ENCODE results near the gene OR2AT4.

The OR2AT4 gene

DNA sequence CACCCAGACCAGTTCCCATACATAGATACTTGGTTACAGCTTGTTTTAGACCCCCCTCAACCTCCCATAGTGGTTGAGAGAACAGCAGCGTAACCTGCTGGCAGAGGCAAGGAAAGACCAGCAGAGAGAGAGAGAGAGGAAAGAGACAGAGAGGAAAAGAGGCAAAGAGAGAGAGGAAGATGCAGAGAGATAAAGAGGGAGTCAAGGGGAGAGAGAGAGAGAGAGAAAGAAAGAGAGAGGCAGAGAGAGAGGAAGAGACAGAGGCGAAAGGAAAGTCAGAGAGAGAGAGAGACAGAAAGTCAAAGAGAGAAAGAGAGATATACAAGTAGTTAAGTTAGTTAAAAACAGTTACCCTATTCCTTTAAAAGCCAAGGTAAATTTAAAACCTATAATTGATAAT is 55.4 kb downstream of the OR2AT4 start:
- Histone ChIP-seq H3K4me2 (ENCODE audit: low read depth, low read length, poor library complexity, severe bottlenecking) (no peak overlapping the region), H3K4me3 (ENCODE audit: low read length, poor library complexity, severe bottlenecking) (no peak overlapping the region), H3K79me2 (ENCODE audit: insufficient read depth, low read length) (no peaks in the 10 kb centered on the region), H3F3A (ENCODE audit: low read depth) (no peaks in the 10 kb centered on the region), H2AFZ (ENCODE audit: low read length) (no peak overlapping the region), H3K4me1 (ENCODE audit: insufficient read depth, low read length, poor library complexity, severe bottlenecking) (no peaks in the 10 kb centered on the region), H3K27me3 (ENCODE audit: insufficient read depth, low read length, poor library complexity, severe bottlenecking) (no peaks in the 10 kb centered on the region), H3K36me3 (ENCODE audit: insufficient read depth, low read length) (no peaks in the 10 kb centered on the region), H3K9me2 (replicated peaks; ENCODE audit: low read depth, low read length) (no peaks in the 10 kb centered on the region), H3K9me3 (ENCODE audit: insufficient read depth, low read depth, low read length) (no peaks in the 10 kb centered on the region), H3K9ac (ENCODE audit: low read depth, low read length, poor library complexity, severe bottlenecking) (no peak overlapping the region), H4K20me1 (ENCODE audit: insufficient read depth, low read length, poor library complexity, severe bottlenecking) (no peaks in the 10 kb centered on the region)
- no peak for TF ChIP-seq EZH2phosphoT487 (IDR thresholded peaks at IDR 0.05; ENCODE audit: borderline replicate concordance)
- TF ChIP-seq, protein P1, sequence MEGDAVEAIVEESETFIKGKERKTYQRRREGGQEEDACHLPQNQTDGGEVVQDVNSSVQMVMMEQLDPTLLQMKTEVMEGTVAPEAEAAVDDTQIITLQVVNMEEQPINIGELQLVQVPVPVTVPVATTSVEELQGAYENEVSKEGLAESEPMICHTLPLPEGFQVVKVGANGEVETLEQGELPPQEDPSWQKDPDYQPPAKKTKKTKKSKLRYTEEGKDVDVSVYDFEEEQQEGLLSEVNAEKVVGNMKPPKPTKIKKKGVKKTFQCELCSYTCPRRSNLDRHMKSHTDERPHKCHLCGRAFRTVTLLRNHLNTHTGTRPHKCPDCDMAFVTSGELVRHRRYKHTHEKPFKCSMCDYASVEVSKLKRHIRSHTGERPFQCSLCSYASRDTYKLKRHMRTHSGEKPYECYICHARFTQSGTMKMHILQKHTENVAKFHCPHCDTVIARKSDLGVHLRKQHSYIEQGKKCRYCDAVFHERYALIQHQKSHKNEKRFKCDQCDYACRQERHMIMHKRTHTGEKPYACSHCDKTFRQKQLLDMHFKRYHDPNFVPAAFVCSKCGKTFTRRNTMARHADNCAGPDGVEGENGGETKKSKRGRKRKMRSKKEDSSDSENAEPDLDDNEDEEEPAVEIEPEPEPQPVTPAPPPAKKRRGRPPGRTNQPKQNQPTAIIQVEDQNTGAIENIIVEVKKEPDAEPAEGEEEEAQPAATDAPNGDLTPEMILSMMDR (conservative IDR thresholded peaks at IDR 0.05; ENCODE audit: low read length): no peak

DNA sequence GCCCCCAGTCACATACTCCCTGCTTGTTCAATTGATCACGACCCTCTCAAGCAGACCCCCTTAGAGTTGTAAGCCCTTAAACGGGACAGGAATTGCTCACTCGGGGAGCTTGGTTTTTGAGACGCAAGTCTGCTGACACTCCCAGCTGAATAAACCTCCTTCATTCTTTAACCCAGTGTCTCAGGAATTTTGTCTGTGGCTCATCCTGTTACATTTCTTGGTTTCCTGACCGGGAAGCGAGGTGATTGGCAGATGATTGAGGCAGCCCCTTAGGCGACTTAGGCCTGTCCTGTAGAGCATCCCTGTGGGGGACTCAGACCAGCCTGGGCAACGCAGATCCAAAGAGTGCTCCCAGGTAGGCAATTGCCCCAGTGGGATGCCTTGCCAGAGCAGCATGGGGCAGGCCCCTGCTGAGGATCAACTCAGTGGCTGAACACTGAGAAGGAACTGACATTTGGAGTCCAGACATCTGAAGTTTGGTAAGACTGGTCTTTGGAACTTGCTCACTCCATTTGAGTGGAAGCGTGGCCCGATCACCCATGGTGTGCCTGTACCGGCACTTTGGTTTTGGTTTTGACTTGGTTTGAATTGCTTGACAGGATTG is 56.4 kb downstream of the OR2AT4 start:
- TF ChIP-seq, protein P1 (conservative IDR thresholded peaks at IDR 0.05; ENCODE audit: low read length): no peak
- no peak for TF ChIP-seq EZH2phosphoT487 (IDR thresholded peaks at IDR 0.05; ENCODE audit: borderline replicate concordance)
- Histone ChIP-seq H3K4me1 (ENCODE audit: insufficient read depth, low read length, poor library complexity, severe bottlenecking) (no peaks in the 10 kb centered on the region), H3K9ac (ENCODE audit: low read depth, low read length, poor library complexity, severe bottlenecking) (no peak overlapping the region)

DNA sequence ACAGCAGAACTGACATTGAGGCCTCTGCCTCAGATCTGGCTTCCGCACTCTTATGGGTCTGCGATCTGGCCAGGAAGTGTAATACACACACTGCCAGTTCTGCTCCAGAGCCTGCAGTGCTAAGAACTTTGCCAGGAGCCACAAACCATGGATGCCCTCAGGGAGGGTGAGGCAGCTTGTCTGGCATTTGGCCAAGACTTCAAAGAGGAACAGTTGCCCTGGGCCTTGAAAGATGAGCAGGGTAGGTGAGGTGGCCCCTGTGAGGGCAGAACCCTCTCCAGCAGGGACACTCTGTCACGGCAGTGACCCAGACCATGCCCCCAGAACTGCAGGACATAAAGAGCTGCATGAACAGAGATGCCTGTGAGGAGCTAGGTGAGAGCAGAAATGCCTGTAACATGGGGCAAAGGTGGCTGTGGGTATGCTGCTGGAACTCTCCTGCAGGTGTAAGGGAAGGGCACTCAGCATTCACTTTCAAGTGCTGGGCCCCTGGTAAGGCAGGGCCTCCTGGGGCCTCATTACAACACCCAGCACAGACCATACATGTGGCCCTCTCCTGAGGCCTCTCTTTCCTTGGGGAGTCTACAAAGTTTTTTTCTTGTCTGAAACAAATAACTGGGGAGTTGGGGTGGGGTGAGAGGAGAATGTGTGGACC is 60.6 kb downstream of the OR2AT4 start:
- Histone ChIP-seq H3K9me2 (replicated peaks; ENCODE audit: low read depth, low read length) (no peaks in the 10 kb centered on the region), H3K27me3 (ENCODE audit: insufficient read depth, low read length, poor library complexity, severe bottlenecking) (no peaks in the 10 kb centered on the region), H3F3A (ENCODE audit: low read depth) (no peaks in the 10 kb centered on the region), H3K9me3 (ENCODE audit: insufficient read depth, low read depth, low read length) (no peaks in the 10 kb centered on the region), H3K4me3 (ENCODE audit: low read length, poor library complexity, severe bottlenecking) (no peak overlapping the region), H3K4me2 (ENCODE audit: low read depth, low read length, poor library complexity, severe bottlenecking) (no peak overlapping the region), H3K36me3 (ENCODE audit: insufficient read depth, low read length) (no peaks in the 10 kb centered on the region), H2AFZ (ENCODE audit: low read length) (no peak overlapping the region), H3K79me2 (ENCODE audit: insufficient read depth, low read length) (no peaks in the 10 kb centered on the region), H3K4me1 (ENCODE audit: insufficient read depth, low read length, poor library complexity, severe bottlenecking) (no peaks in the 10 kb centered on the region), H4K20me1 (ENCODE audit: insufficient read depth, low read length, poor library complexity, severe bottlenecking) (no peaks in the 10 kb centered on the region), H3K9ac (ENCODE audit: low read depth, low read length, poor library complexity, severe bottlenecking) (no peak overlapping the region)
- TF ChIP-seq, protein P1 (conservative IDR thresholded peaks at IDR 0.05; ENCODE audit: low read length): no peak

More for the DNA sequence above, 56.4 kb downstream of the OR2AT4 start:
- H3K79me2 ChIP-seq (ENCODE audit: insufficient read depth, low read length): no peaks in the 10 kb centered on the region
- H3K36me3 ChIP-seq (ENCODE audit: insufficient read depth, low read length): no peaks in the 10 kb centered on the region
- no peak overlapping the region for H2AFZ ChIP-seq (ENCODE audit: low read length)
- H3K4me3 ChIP-seq (ENCODE audit: low read length, poor library complexity, severe bottlenecking): no peak overlapping the region
- H3F3A ChIP-seq (ENCODE audit: low read depth): no peaks in the 10 kb centered on the region
- H3K27me3 ChIP-seq (ENCODE audit: insufficient read depth, low read length, poor library complexity, severe bottlenecking): no peaks in the 10 kb centered on the region
- no peaks in the 10 kb centered on the region for H3K9me2 ChIP-seq (replicated peaks; ENCODE audit: low read depth, low read length)
- H4K20me1 ChIP-seq (ENCODE audit: insufficient read depth, low read length, poor library complexity, severe bottlenecking): no peaks in the 10 kb centered on the region
- H3K4me2 ChIP-seq (ENCODE audit: low read depth, low read length, poor library complexity, severe bottlenecking): no peak overlapping the region
- H3K9me3 ChIP-seq (ENCODE audit: insufficient read depth, low read depth, low read length): no peaks in the 10 kb centered on the region

All from Loucy (cell line).